Hepatocyte (in vitro differentiated cells): ENCODE measurements around the gene CDK5RAP1. TPM values are rescaled to one million over a fixed set of nuclear protein-coding genes. Genes with fewer than 3 reads are reported as not detected.

Source experiments
- DNase-seq: peaks from one replicate; pipeline ENCODE4 v3.0.0-alpha.2; 2016; ENCODE audit warnings: low spot score
- H2AFZ ChIP-seq: fragments of 200-600 bp; sonication (generic); 2 replicates; pipeline ENCODE4 v1.6.0; 2016; ENCODE audit warnings: antibody characterized with exemption, mild to moderate bottlenecking
- H3K27ac ChIP-seq: fragments of 200-600 bp; sonication (generic); 2 replicates; pipeline ENCODE4 v1.5.1; 2016; ENCODE audit warnings: mild to moderate bottlenecking
- H3K27me3 ChIP-seq: fragments of 200-600 bp; sonication (generic); 2 replicates; pipeline ENCODE4 v1.6.1; 2016
- H3K36me3 ChIP-seq: fragments of 200-600 bp; sonication (generic); replicated peaks from 2 replicates; pipeline ENCODE4 v1.5.1; 2016; ENCODE audit warnings: low read depth; ENCODE audit not compliant: insufficient read depth
- H3K4me1 ChIP-seq: fragments of 200-600 bp; sonication (generic); 2 replicates; pipeline ENCODE4 v1.5.1; 2016; ENCODE audit warnings: mild to moderate bottlenecking, moderate library complexity; ENCODE audit not compliant: insufficient read depth
- H3K4me2 ChIP-seq: fragments of 200-600 bp; sonication (generic); 2 replicates; pipeline ENCODE4 v1.6.0; 2016
- H3K4me3 ChIP-seq: fragments of 200-600 bp; sonication (generic); 2 replicates; pipeline ENCODE4 v1.5.1; 2016; ENCODE audit warnings: mild to moderate bottlenecking
- H3K79me2 ChIP-seq: fragments of 200-600 bp; sonication (generic); 2 replicates; pipeline ENCODE4 v1.6.0; 2017; ENCODE audit warnings: mild to moderate bottlenecking
- H3K9me2 ChIP-seq: fragments of 200-600 bp; sonication (generic); replicated peaks from 2 replicates; pipeline ENCODE4 v1.6.0; 2017; ENCODE audit warnings: mild to moderate bottlenecking; ENCODE audit not compliant: insufficient read depth
- H3K9me3 ChIP-seq: fragments of 200-600 bp; sonication (generic); 2 replicates; pipeline ENCODE4 v1.5.1; 2016; ENCODE audit warnings: low read depth, mild to moderate bottlenecking
- H4K20me1 ChIP-seq: fragments of 200-600 bp; sonication (generic); 2 replicates; pipeline ENCODE4 v1.6.0; 2016; ENCODE audit warnings: mild to moderate bottlenecking; ENCODE audit not compliant: insufficient read depth, poor library complexity, severe bottlenecking
- CTCF ChIP-seq: fragments of 200-600 bp; sonication (generic); IDR thresholded peaks from 2 replicates; pipeline ENCODE4 v1.5.1; 2016; ENCODE audit warnings: antibody characterized with exemption, mild to moderate bottlenecking; ENCODE audit not compliant: poor library complexity
- EZH2 ChIP-seq: fragments of 200-600 bp; sonication (generic); IDR thresholded peaks from 2 replicates; pipeline ENCODE4 v1.6.1; 2016; ENCODE audit warnings: antibody characterized with exemption, mild to moderate bottlenecking, borderline replicate concordance
- EZH2phosphoT487 ChIP-seq: fragments of 200-600 bp; sonication (generic); IDR thresholded peaks from one replicate; pipeline ENCODE4 v1.6.1; 2018; ENCODE audit warnings: antibody characterized with exemption, mild to moderate bottlenecking, low read depth, moderate library complexity; ENCODE audit not compliant: unreplicated experiment, severe bottlenecking
- WGBS: methylation state at CpG from one replicate; pipeline ENCODE4 v1.1.6; 2016; ENCODE audit warnings: low lambda C conversion rate; ENCODE audit errors: missing lambda C conversion rate; 5-methylcytosine and 5-hydroxymethylcytosine counted together
- polyA plus RNA-seq: library from polyadenylated mRNA; unstranded; fragments of >200 nt; fragmentation: Nextera tagmentation; extraction: Ambion mirVana; gene quantifications from 2 replicates; pipeline ENCODE4 v1.2.1, GENCODE V29; 2016
- total RNA-seq: library from RNA; depleted of rRNA; stranded (reverse); fragments of >200 nt; gene quantifications from 2 replicates; pipeline ENCODE4 v1.2.3, GENCODE V29; 2014

Gene CDK5RAP1
- total and polyA plus RNA-seq, 2 experiments from 2014 or later: 35.6 to 52.2 TPM

GRCh38 chr20:33359399-33360261 is 41.7 kb downstream of the CDK5RAP1 start:
- no peaks in the 10 kb centered on the region for H3K9me3 ChIP-seq
- H3K79me2 ChIP-seq: no peaks in the 10 kb centered on the region
- DNase-seq: no peak
- 77% methylated on average over 8 of the region's 8 CpGs for WGBS
- H3K36me3 ChIP-seq: no peaks in the 10 kb centered on the region
- TF ChIP-seq EZH2: no peak
- no peak for TF ChIP-seq EZH2phosphoT487
- no peak for TF ChIP-seq CTCF
- no peaks in the 10 kb centered on the region for H4K20me1 ChIP-seq
- no peaks in the 10 kb centered on the region for H3K9me2 ChIP-seq
- no peak overlapping the region for H3K4me2 ChIP-seq
- no peaks in the 10 kb centered on the region for H3K27me3 ChIP-seq
- no peak overlapping the region for H3K27ac ChIP-seq
- no peak overlapping the region for H2AFZ ChIP-seq
- H3K4me3 ChIP-seq: no peak overlapping the region
- no peaks in the 10 kb centered on the region for H3K4me1 ChIP-seq

GRCh38 chr20:33353013-33353402 is 48.3 kb downstream of the CDK5RAP1 start:
- Histone ChIP-seq H3K9me3 (no peaks in the 10 kb centered on the region), H3K4me2 (no peak overlapping the region), H3K79me2 (no peaks in the 10 kb centered on the region), H3K4me3 (no peak overlapping the region), H3K27ac (no peak overlapping the region), H4K20me1 (no peaks in the 10 kb centered on the region), H3K4me1 (no peaks in the 10 kb centered on the region), H3K27me3 (no peaks in the 10 kb centered on the region), H3K36me3 (no peaks in the 10 kb centered on the region), H2AFZ (no peak overlapping the region), H3K9me2 (no peaks in the 10 kb centered on the region)
- TF ChIP-seq CTCF (no peak), EZH2phosphoT487 (no peak), EZH2 (no peak)
- DNase-seq: no peak
- WGBS: 77% methylated on average over 4 of the region's 4 CpGs

- Histone ChIP-seq H4K20me1 (no peaks in the 10 kb centered on the region), H3K27ac (no peak overlapping the region), H3K79me2 (no peaks in the 10 kb centered on the region), H3K4me1 (no peaks in the 10 kb centered on the region), H3K9me2 (no peaks in the 10 kb centered on the region), H3K9me3 (no peaks in the 10 kb centered on the region), H3K36me3 (no peaks in the 10 kb centered on the region), H3K4me3 (no peak overlapping the region), H3K4me2 (no peak overlapping the region), H3K27me3 (no peaks in the 10 kb centered on the region), H2AFZ (no peak overlapping the region)
- no peak for DNase-seq
- WGBS: 60% methylated on average over 16 of the region's 16 CpGs
- TF ChIP-seq EZH2 (no peak), EZH2phosphoT487 (no peak), CTCF (no peak)
Observed at GRCh38 chr20:33352258-33353012, 48.9 kb downstream of the CDK5RAP1 start.
